Sciatic nerve (tissue), 1 donor: ENCODE data around the gene CHST8. TPM values are rescaled to one million over a fixed set of nuclear protein-coding genes. Genes with fewer than 3 reads are reported as not detected.

Experiments used
- total RNA-seq: library from RNA; stranded (reverse); fragmentation: NEBNext Ultra II Directional; extraction: Animal tissue kit (Norgen Biotek cat#: 25700); gene quantifications from one replicate; pipeline ENCODE4 v1.2.1, GENCODE V29; 2021
- donor health status: DM: no; HTN: no; CAD: no.

CHST8 gene
- total RNA-seq, 1 donor from 2014 or later: 0.62 TPM

Other genes with a start within 250 kb of the CHST8 start
- gene CEBPG, start 248.2 kb upstream of the CHST8 start, total RNA-seq: 21.2 TPM
- 62.8 TPM for gene PEPD, start 100.2 kb upstream of the CHST8 start, total RNA-seq
- 20.4 TPM for gene KCTD15, start 174.9 kb downstream of the CHST8 start, total RNA-seq